HCT116 (cell line): ENCODE results near the gene CHST3. TPM values are rescaled to one million over a fixed set of nuclear protein-coding genes. Genes with fewer than 3 reads are reported as not detected.
A peak's percentile ranks its signal among the peaks of the same experiment; 100 is the strongest.

Experiments
- ATAC-seq: fragments of 200-7000 bp; cut with Tn5 transposase; 2 replicates; pipeline ENCODE4 v1.9.1; 2020; ENCODE audit warnings: mild to moderate bottlenecking, moderate library complexity
- BruUV-seq: library from RNA; stranded (reverse); fragments of 400-500 nt; replicated peaks from 2 replicates; lab custom pipeline; 2021; lab: Mats Ljungman, UMichigan
- CTCF ChIA-PET: fragments of 300-600 bp; sonication (Branson Sonifier 250); formaldehyde crosslinking; loops from one replicate; lab custom pipeline; 2021; ENCODE audit warnings: antibody characterized with exemption; lab: Charles Lee
- POLR2A ChIA-PET: fragments of 300-600, 350-600 bp; sonication (Branson Sonifier 250); formaldehyde crosslinking; loops from one replicate; lab custom pipeline; 2021; ENCODE audit warnings: antibody characterized with exemption; lab: Charles Lee
- RAD21 ChIA-PET, 2 experiments: fragments of 300-600 bp; sonication (Branson Sonifier 250); formaldehyde crosslinking; loops; one replicate each; lab custom pipeline; 2023; ENCODE audit warnings: low total read pairs in 2 of 2; ENCODE audit not compliant: uncharacterized antibody in 2 of 2, unreplicated experiment in 2 of 2, low non-redundant PET in 1 of 2; lab: Charles Lee
- DNase-seq: peaks from one replicate; pipeline ENCODE4 v3.0.0-alpha.2; 2010; ENCODE audit warnings: low read depth, low spot score
- H2AFZ ChIP-seq: fragments of 200-600 bp; shearing (Covaris generic), sonication (generic); 2 replicates; pipeline ENCODE4 v1.6.1; 2017; ENCODE audit warnings: low read depth, mixed run types, mixed read lengths, antibody characterized with exemption, low read length; ENCODE audit not compliant: poor library complexity, severe bottlenecking
- H3K27ac ChIP-seq: 2 replicates; pipeline ENCODE4 v1.5.1; 2012; ENCODE audit warnings: low read depth, low read length
- H3K27me3 ChIP-seq: fragments of 200-600 bp; sonication (generic); 2 replicates; pipeline ENCODE4 v1.6.1; 2016; ENCODE audit warnings: mixed run types, low read length, mixed read lengths; ENCODE audit not compliant: insufficient read depth
- H3K36me3 ChIP-seq, 2 experiments: fragments of 200-500 bp in 1 of 2; fragments of 200-600 bp in 1 of 2; sonication (Bioruptor generic) in 1 of 2; sonication (generic) in 1 of 2; 2 replicates each; pipeline versions ENCODE4 v1.5.1 to v1.6.1; 2014 to 2016; ENCODE audit warnings: low read length in 2 of 2, inconsistent platforms in 1 of 2, mixed read lengths in 1 of 2, mixed run types in 1 of 2; ENCODE audit not compliant: insufficient read depth in 2 of 2, control insufficient read depth in 1 of 2
- H3K4me1 ChIP-seq, 2 experiments: fragments of 200-600 bp in 1 of 2; sonication (generic) in 1 of 2; 2 replicates each; pipeline versions ENCODE4 v1.5.1 to v1.6.1; 2012 to 2017; ENCODE audit warnings: low read length in 2 of 2, inconsistent platforms in 1 of 2, mild to moderate bottlenecking in 1 of 2, mixed read lengths in 1 of 2, mixed run types in 1 of 2, moderate library complexity in 1 of 2; ENCODE audit not compliant: insufficient read depth in 2 of 2, control insufficient read depth in 1 of 2
- H3K4me2 ChIP-seq: fragments of 200-600 bp; sonication (generic); 2 replicates; pipeline ENCODE4 v1.6.1; 2017; ENCODE audit warnings: mixed run types, low read length, mixed read lengths
- H3K4me3 ChIP-seq, 2 experiments: fragments of 200-600 bp in 1 of 2; sonication (generic) in 1 of 2; replicated peaks in 1 of 2; 2 replicates each; pipeline ENCODE4 v1.5.1; 2011 to 2016; ENCODE audit warnings: low read length in 2 of 2, control low read depth in 1 of 2, low read depth in 1 of 2, mild to moderate bottlenecking in 1 of 2, mixed read lengths in 1 of 2, mixed run types in 1 of 2
- H3K79me2 ChIP-seq: fragments of 200-600 bp; sonication (generic); 2 replicates; pipeline ENCODE4 v1.6.1; 2017; ENCODE audit warnings: mild to moderate bottlenecking, mixed run types, low read length, moderate library complexity, mixed read lengths; ENCODE audit not compliant: insufficient read depth
- H3K9ac ChIP-seq: fragments of 200-600 bp; sonication (generic); 2 replicates; pipeline ENCODE4 v1.6.1; 2016; ENCODE audit warnings: low read length, mixed read lengths
- H3K9me2 ChIP-seq: fragments of 200-600 bp; sonication (generic), shearing (Covaris generic); 2 replicates; pipeline ENCODE4 v1.6.1; 2017; ENCODE audit warnings: mixed run types, mild to moderate bottlenecking, moderate library complexity; ENCODE audit not compliant: insufficient read depth
- H3K9me3 ChIP-seq, 2 experiments: fragments of 200-500 bp in 1 of 2; fragments of 200-600 bp in 1 of 2; sonication (Bioruptor generic) in 1 of 2; sonication (generic) in 1 of 2; 2 replicates each; pipeline ENCODE4 v1.6.1; 2014 to 2017; ENCODE audit warnings: low read length in 2 of 2, mixed read lengths in 2 of 2, inconsistent platforms in 1 of 2, low read depth in 1 of 2, mild to moderate bottlenecking in 1 of 2, mixed run types in 1 of 2, moderate library complexity in 1 of 2; ENCODE audit not compliant: control insufficient read depth in 1 of 2, insufficient read depth in 1 of 2
- H4K20me1 ChIP-seq: fragments of 200-600 bp; sonication (generic), shearing (Covaris generic); 2 replicates; pipeline ENCODE4 v1.6.1; 2017; ENCODE audit warnings: mixed run types, mild to moderate bottlenecking, moderate library complexity; ENCODE audit not compliant: insufficient read depth
- CBX3 ChIP-seq: IDR thresholded peaks from 2 replicates; pipeline ENCODE4 v1.6.1; 2012; ENCODE audit warnings: low read depth
- EGR1 ChIP-seq: IDR thresholded peaks from 2 replicates; pipeline ENCODE4 v1.6.1; 2012; ENCODE audit warnings: low read depth
- ELF1 ChIP-seq: IDR thresholded peaks from 2 replicates; pipeline ENCODE4 v1.6.1; 2012; ENCODE audit warnings: low read depth, borderline replicate concordance
- EZH2 ChIP-seq: fragments of 200-600 bp; sonication (generic); IDR thresholded peaks from 2 replicates; pipeline ENCODE4 v1.6.1; 2017; ENCODE audit warnings: antibody characterized with exemption, mixed run types
- EZH2phosphoT487 ChIP-seq: fragments of 200-600 bp; IDR thresholded peaks from 2 replicates; pipeline ENCODE4 v1.6.1; 2018; ENCODE audit warnings: antibody characterized with exemption, borderline replicate concordance
- JUND ChIP-seq: IDR thresholded peaks from 2 replicates; pipeline ENCODE4 v1.6.1; 2012
- MAX ChIP-seq: IDR thresholded peaks from 2 replicates; pipeline ENCODE4 v1.6.1; 2012
- POLR2AphosphoS5 ChIP-seq: IDR thresholded peaks from 2 replicates; pipeline ENCODE4 v1.6.1; 2011; ENCODE audit warnings: mild to moderate bottlenecking, low read depth, low read length, moderate library complexity
- SIN3A ChIP-seq: IDR thresholded peaks from 2 replicates; pipeline ENCODE4 v1.6.1; 2012; ENCODE audit warnings: low read depth
- SP1 ChIP-seq: IDR thresholded peaks from 2 replicates; pipeline ENCODE4 v1.6.1; 2012; ENCODE audit warnings: low read depth
- TCF7L2 ChIP-seq: IDR thresholded peaks from 2 replicates; pipeline ENCODE4 v1.7.0; 2011; ENCODE audit warnings: borderline replicate concordance, inconsistent platforms; ENCODE audit not compliant: insufficient read depth, insufficient read length; ENCODE audit errors: extremely low read depth
- YY1 ChIP-seq: IDR thresholded peaks from 2 replicates; pipeline ENCODE4 v1.6.1; 2011; ENCODE audit warnings: low read length, low read depth, moderate library complexity, mild to moderate bottlenecking; ENCODE audit not compliant: insufficient replicate concordance; ENCODE audit errors: extremely low read depth
- ZBTB33 ChIP-seq: IDR thresholded peaks from 2 replicates; pipeline ENCODE4 v1.6.1; 2011; ENCODE audit warnings: mild to moderate bottlenecking, low read length, moderate library complexity; ENCODE audit not compliant: insufficient replicate concordance; ENCODE audit errors: extremely low read depth
- ZFX ChIP-seq: fragments of 450-650 bp; IDR thresholded peaks from 2 replicates; pipeline ENCODE4 v1.6.1; 2017
- intact Hi-C: fragments of 100-400 bp; cut with micrococcal nuclease; formaldehyde crosslinking; loops from 2 replicates; pipeline ENCODE4 v1.10.0; 2022
- total RNA-seq: library from RNA; stranded (reverse); gene quantifications from one replicate; pipeline ENCODE4 v1.2.1, GENCODE V29; 2021; ENCODE audit not compliant: unreplicated experiment

Gene CHST3
- total RNA-seq, 1 experiment from 2014 or later, result 10.6 TPM

- ATAC-seq, result peak; percentile 57
- CTCF ChIA-PET, result interaction anchor here (0.6 to 1.9 kb wide), 3 partner anchors 59 to 79 kb away, joined by 3 to 5 read pairs (median 4); no protein-coding TSS in a partner anchor
Observed at GRCh38 chr10:71975087-71975870, 11.1 kb downstream of the CHST3 start.

GRCh38 chr10:71975871-71976725 is 11.9 kb downstream of the CHST3 start:
- Histone ChIP-seq H2AFZ (no peak overlapping the region), H3K79me2 (peaks cover 88% of the 10 kb centered on the region), H3K4me2 (peak overlapping the region; percentile 73), H3K9ac (peak overlapping the region; percentile 50), H3K36me3 (no peaks in the 10 kb centered on the region), H3K27ac (peak overlapping the region; percentile 90), H3K27me3 (no peaks in the 10 kb centered on the region), H3K9me2 (no peaks in the 10 kb centered on the region), H3K4me3 (peak overlapping the region; percentile 2 to 31), H3K4me1 (peaks cover 36 to 48% of the 10 kb centered on the region in 2 experiments), H4K20me1 (no peaks in the 10 kb centered on the region), H3K9me3 (no peaks in the 10 kb centered on the region)
- intact Hi-C loops, result no loop called here
- ChIA-PET POLR2A (interaction anchor here (1.7 kb wide), 1 partner anchor 23 kb away, joined by 4 read pairs; no protein-coding TSS in a partner anchor), CTCF (interaction anchor here (0.6 to 1.9 kb wide), 3 partner anchors 60 to 80 kb away, joined by 3 to 5 read pairs (median 4); no protein-coding TSS in a partner anchor), RAD21 (interaction anchor here in 1 of 2 experiments (0.5 kb wide), 1 partner anchor 77 kb away, joined by 3 read pairs; no protein-coding TSS in a partner anchor)
- ATAC-seq (peak; percentile 83), DNase-seq (peak; percentile 45)
- BruUV-seq, result TSS peak; percentile 39
- TF ChIP-seq MAX (peak; percentile 76), POLR2AphosphoS5 (peak; percentile 71), ZFX (peak; percentile 30; the same call in 1 of the 2 replicates), YY1 (peak; percentile 36), SIN3A (no peak), EZH2phosphoT487 (no peak), SP1 (peak; percentile 73; the same call in 1 of the 2 replicates), ELF1 (no peak), TCF7L2 (no peak), EGR1 (no peak), JUND (peak; percentile 93), CBX3 (peak; percentile 57; the same call in 1 of the 2 replicates), ZBTB33 (peak; percentile 0)

More at GRCh38 chr10:71975087-71975870, 11.1 kb downstream of the CHST3 start:
- no peak for DNase-seq
- H3K9me2 ChIP-seq, result no peaks in the 10 kb centered on the region
- intact Hi-C loops, result no loop called here
- peaks cover 89% of the 10 kb centered on the region for H3K79me2 ChIP-seq
- H3K27ac ChIP-seq, result peak overlapping the region; percentile 90
- no peaks in the 10 kb centered on the region for H4K20me1 ChIP-seq
- BruUV-seq, result no TSS peak
- peak overlapping the region; percentile 50 for H3K9ac ChIP-seq
- ChIA-PET POLR2A (interaction anchor here (0.8 to 2.0 kb wide), 3 partner anchors 9 to 59 kb away, joined by 3 to 4 read pairs (median 4); no protein-coding TSS in a partner anchor), RAD21 (interaction anchor here in 1 of 2 experiments (0.7 kb wide), 1 partner anchor 73 kb away, joined by 3 read pairs; no protein-coding TSS in a partner anchor)
- H3K36me3 ChIP-seq, result no peaks in the 10 kb centered on the region
- H2AFZ ChIP-seq, result no peak overlapping the region
- peak overlapping the region; percentile 73 for H3K4me2 ChIP-seq
- peaks cover 36 to 52% of the 10 kb centered on the region in 2 experiments for H3K4me1 ChIP-seq
- no peaks in the 10 kb centered on the region for H3K27me3 ChIP-seq
- TF ChIP-seq EZH2 (no peak), POLR2AphosphoS5 (0 out of 2 replicates have a peak, but pooled peaks have one; percentile 14), CBX3 (0 out of 2 replicates have a peak, but pooled peaks have one; percentile 19), JUND (no peak)
- H3K9me3 ChIP-seq, result no peaks in the 10 kb centered on the region
- peak overlapping the region; percentile 2 to 31 for H3K4me3 ChIP-seq
